Neuron (in vitro differentiated cells): ENCODE results near the gene PRKN.

ENCODE experiments used
- H2AFZ ChIP-seq: one replicate; pipeline ENCODE4 v1.6.1; 2013; ENCODE audit warnings: low read depth, mild to moderate bottlenecking, inconsistent platforms, low read length, moderate library complexity
- H3K27me3 ChIP-seq: one replicate; pipeline ENCODE4 v1.6.1; 2013; ENCODE audit warnings: low read length; ENCODE audit not compliant: insufficient read depth
- H3K36me3 ChIP-seq: one replicate; pipeline ENCODE4 v1.6.1; 2013; ENCODE audit warnings: low read length; ENCODE audit not compliant: insufficient read depth
- H3K4me1 ChIP-seq: one replicate; pipeline ENCODE4 v1.6.1; 2013; ENCODE audit warnings: low read length; ENCODE audit not compliant: insufficient read depth
- H3K4me3 ChIP-seq: 2 replicates; pipeline ENCODE4 v1.5.1; 2013; ENCODE audit warnings: mild to moderate bottlenecking, low read length, moderate library complexity
- H3K9me3 ChIP-seq: one replicate; pipeline ENCODE4 v1.6.1; 2013; ENCODE audit warnings: low read length

PRKN gene

GRCh38 chr6:162644153-162644552 lies 83.4 kb downstream of the PRKN start:
- Histone ChIP-seq H3K4me3 (no peak overlapping the region), H3K36me3 (no peaks in the 10 kb centered on the region), H3K9me3 (no peaks in the 10 kb centered on the region), H3K27me3 (no peaks in the 10 kb centered on the region), H3K4me1 (no peaks in the 10 kb centered on the region), H2AFZ (no peak overlapping the region)

GRCh38 chr6:162640756-162641155 lies 86.8 kb downstream of the PRKN start:
- Histone ChIP-seq H3K4me1 (peaks cover 8% of the 10 kb centered on the region), H2AFZ (no peak overlapping the region), H3K27me3 (no peaks in the 10 kb centered on the region), H3K36me3 (no peaks in the 10 kb centered on the region), H3K4me3 (no peak overlapping the region), H3K9me3 (no peaks in the 10 kb centered on the region)

- Histone ChIP-seq H3K9me3 (no peaks in the 10 kb centered on the region), H3K27me3 (no peaks in the 10 kb centered on the region), H3K36me3 (no peaks in the 10 kb centered on the region), H2AFZ (no peak overlapping the region), H3K4me1 (peaks cover 8% of the 10 kb centered on the region), H3K4me3 (no peak overlapping the region)
These were observed 87.6 kb downstream of the PRKN start for GRCh38 chr6:162639951-162640350.

- no peak overlapping the region for H3K4me3 ChIP-seq
- no peak overlapping the region for H2AFZ ChIP-seq
- no peaks in the 10 kb centered on the region for H3K36me3 ChIP-seq
- no peaks in the 10 kb centered on the region for H3K27me3 ChIP-seq
- H3K9me3 ChIP-seq, result no peaks in the 10 kb centered on the region
- peaks cover 8% of the 10 kb centered on the region for H3K4me1 ChIP-seq
These were observed 88.5 kb downstream of the PRKN start for GRCh38 chr6:162638931-162639574.

GRCh38 chr6:162637317-162637716 lies 90.2 kb downstream of the PRKN start:
- Histone ChIP-seq H3K4me3 (no peak overlapping the region), H3K9me3 (no peaks in the 10 kb centered on the region), H3K4me1 (peaks cover 8% of the 10 kb centered on the region), H3K27me3 (no peaks in the 10 kb centered on the region), H2AFZ (no peak overlapping the region), H3K36me3 (no peaks in the 10 kb centered on the region)

- H3K4me1 ChIP-seq, result peaks cover 8% of the 10 kb centered on the region
- H3K9me3 ChIP-seq, result no peaks in the 10 kb centered on the region
- H3K27me3 ChIP-seq, result no peaks in the 10 kb centered on the region
- no peak overlapping the region for H3K4me3 ChIP-seq
- H2AFZ ChIP-seq, result no peak overlapping the region
- no peaks in the 10 kb centered on the region for H3K36me3 ChIP-seq
These were observed 91.4 kb downstream of the PRKN start for GRCh38 chr6:162636167-162636566.

- Histone ChIP-seq H3K36me3 (no peaks in the 10 kb centered on the region), H3K9me3 (no peaks in the 10 kb centered on the region), H3K27me3 (no peaks in the 10 kb centered on the region), H2AFZ (no peak overlapping the region), H3K4me1 (no peaks in the 10 kb centered on the region), H3K4me3 (no peak overlapping the region)
These were observed 96.0 kb downstream of the PRKN start for GRCh38 chr6:162631546-162631945.

GRCh38 chr6:162630069-162630468 lies 97.5 kb downstream of the PRKN start:
- H3K4me1 ChIP-seq, result no peaks in the 10 kb centered on the region
- no peak overlapping the region for H2AFZ ChIP-seq
- H3K9me3 ChIP-seq, result no peaks in the 10 kb centered on the region
- no peak overlapping the region for H3K4me3 ChIP-seq
- H3K27me3 ChIP-seq, result no peaks in the 10 kb centered on the region
- no peaks in the 10 kb centered on the region for H3K36me3 ChIP-seq

GRCh38 chr6:162627825-162628224 lies 99.7 kb downstream of the PRKN start:
- no peak overlapping the region for H2AFZ ChIP-seq
- H3K4me1 ChIP-seq, result no peaks in the 10 kb centered on the region
- H3K9me3 ChIP-seq, result no peaks in the 10 kb centered on the region
- no peaks in the 10 kb centered on the region for H3K27me3 ChIP-seq
- no peaks in the 10 kb centered on the region for H3K36me3 ChIP-seq
- H3K4me3 ChIP-seq, result no peak overlapping the region

- H2AFZ ChIP-seq, result no peak overlapping the region
- H3K4me1 ChIP-seq, result no peaks in the 10 kb centered on the region
- no peaks in the 10 kb centered on the region for H3K9me3 ChIP-seq
- H3K27me3 ChIP-seq, result no peaks in the 10 kb centered on the region
- H3K4me3 ChIP-seq, result no peak overlapping the region
- no peaks in the 10 kb centered on the region for H3K36me3 ChIP-seq
These were observed 100.2 kb downstream of the PRKN start for GRCh38 chr6:162627362-162627761.

- no peaks in the 10 kb centered on the region for H3K36me3 ChIP-seq
- no peak overlapping the region for H3K4me3 ChIP-seq
- H2AFZ ChIP-seq, result no peak overlapping the region
- no peaks in the 10 kb centered on the region for H3K27me3 ChIP-seq
- no peaks in the 10 kb centered on the region for H3K9me3 ChIP-seq
- H3K4me1 ChIP-seq, result no peaks in the 10 kb centered on the region
These were observed 100.7 kb downstream of the PRKN start for GRCh38 chr6:162626869-162627268.

- no peaks in the 10 kb centered on the region for H3K36me3 ChIP-seq
- H2AFZ ChIP-seq, result no peak overlapping the region
- H3K4me3 ChIP-seq, result no peak overlapping the region
- no peaks in the 10 kb centered on the region for H3K27me3 ChIP-seq
- H3K9me3 ChIP-seq, result no peaks in the 10 kb centered on the region
- no peaks in the 10 kb centered on the region for H3K4me1 ChIP-seq
These were observed 101.6 kb downstream of the PRKN start for GRCh38 chr6:162625846-162626540.

GRCh38 chr6:162622572-162622971 lies 105.0 kb downstream of the PRKN start:
- H3K36me3 ChIP-seq, result no peaks in the 10 kb centered on the region

GRCh38 chr6:162621246-162621645 lies 106.3 kb downstream of the PRKN start:
- H2AFZ ChIP-seq, result no peak overlapping the region
- H3K4me1 ChIP-seq, result no peaks in the 10 kb centered on the region
- no peaks in the 10 kb centered on the region for H3K9me3 ChIP-seq
- no peaks in the 10 kb centered on the region for H3K36me3 ChIP-seq
- H3K4me3 ChIP-seq, result no peak overlapping the region
- H3K27me3 ChIP-seq, result no peaks in the 10 kb centered on the region

More at GRCh38 chr6:162622572-162622971, 105.0 kb downstream of the PRKN start:
- H2AFZ ChIP-seq, result no peak overlapping the region
- H3K4me3 ChIP-seq, result no peak overlapping the region
- no peaks in the 10 kb centered on the region for H3K27me3 ChIP-seq
- H3K9me3 ChIP-seq, result no peaks in the 10 kb centered on the region
- no peaks in the 10 kb centered on the region for H3K4me1 ChIP-seq
